HUES64 (cell line): Measurements from ENCODE around the gene FRY.
"Not testable (repeated sequence)": the region's sequence is repeated elsewhere in the genome, so short reads cannot be mapped to it uniquely, and the experiment has no call there.

Experiments
- H3K27ac ChIP-seq: 2 replicates; pipeline ENCODE4 v1.7.0; 2013; ENCODE audit warnings: low read depth, low read length, inconsistent platforms
- H3K27me3 ChIP-seq: 2 replicates; pipeline ENCODE4 v1.6.1; 2013; ENCODE audit warnings: mild to moderate bottlenecking, low read length; ENCODE audit not compliant: insufficient read depth
- H3K36me3 ChIP-seq: 2 replicates; pipeline ENCODE4 v1.6.1; 2013; ENCODE audit warnings: mild to moderate bottlenecking, low read length; ENCODE audit not compliant: insufficient read depth
- H3K4me1 ChIP-seq: 2 replicates; pipeline ENCODE4 v1.6.1; 2013; ENCODE audit warnings: mild to moderate bottlenecking, low read length, moderate library complexity; ENCODE audit not compliant: insufficient read depth
- H3K4me3 ChIP-seq: 2 replicates; pipeline ENCODE4 v1.5.1; 2013; ENCODE audit warnings: mild to moderate bottlenecking, low read length, moderate library complexity
- H3K9ac ChIP-seq: 2 replicates; pipeline ENCODE4 v1.6.1; 2013; ENCODE audit warnings: mild to moderate bottlenecking, low read depth, low read length
- H3K9me3 ChIP-seq: 2 replicates; pipeline ENCODE4 v1.6.1; 2013; ENCODE audit warnings: low read depth, low read length; ENCODE audit not compliant: insufficient read depth
- WGBS: fragments of 150-250, 120-280 bp; methylation state at CpG from one replicate; pipeline ENCODE4 v1.1.7; 2013; ENCODE audit warnings: missing lambda C conversion rate; 5-methylcytosine and 5-hydroxymethylcytosine counted together

FRY gene

GRCh38 chr13:32000754-32001153 lies 30.8 kb upstream of the FRY start:
- H3K4me3 ChIP-seq, H3K27me3 ChIP-seq, H3K36me3 ChIP-seq, H3K9ac ChIP-seq, H3K27ac ChIP-seq, H3K9me3 ChIP-seq, H3K4me1 ChIP-seq: not testable (repeated sequence)
- WGBS, result 80% methylated on average over 1 of the region's 7 CpGs

GRCh38 chr13:32001154-32001768 lies 30.3 kb upstream of the FRY start:
- Histone ChIP-seq H3K4me3 (no peak overlapping the region), H3K9me3 (no peaks in the 10 kb centered on the region), H3K4me1 (no peaks in the 10 kb centered on the region), H3K27me3 (no peaks in the 10 kb centered on the region), H3K27ac (no peak overlapping the region), H3K36me3 (no peaks in the 10 kb centered on the region), H3K9ac (no peak overlapping the region)
- 67% methylated on average over 1 of the region's 1 CpG for WGBS

GRCh38 chr13:32001769-32002168 lies 29.8 kb upstream of the FRY start:
- H3K4me1 ChIP-seq, result no peaks in the 10 kb centered on the region
- H3K27me3 ChIP-seq, result no peaks in the 10 kb centered on the region
- no peak overlapping the region for H3K9ac ChIP-seq
- H3K4me3 ChIP-seq, result no peak overlapping the region
- H3K9me3 ChIP-seq, result no peaks in the 10 kb centered on the region
- no peaks in the 10 kb centered on the region for H3K36me3 ChIP-seq
- no peak overlapping the region for H3K27ac ChIP-seq
- 100% methylated on average over 1 of the region's 1 CpG for WGBS

DNA sequence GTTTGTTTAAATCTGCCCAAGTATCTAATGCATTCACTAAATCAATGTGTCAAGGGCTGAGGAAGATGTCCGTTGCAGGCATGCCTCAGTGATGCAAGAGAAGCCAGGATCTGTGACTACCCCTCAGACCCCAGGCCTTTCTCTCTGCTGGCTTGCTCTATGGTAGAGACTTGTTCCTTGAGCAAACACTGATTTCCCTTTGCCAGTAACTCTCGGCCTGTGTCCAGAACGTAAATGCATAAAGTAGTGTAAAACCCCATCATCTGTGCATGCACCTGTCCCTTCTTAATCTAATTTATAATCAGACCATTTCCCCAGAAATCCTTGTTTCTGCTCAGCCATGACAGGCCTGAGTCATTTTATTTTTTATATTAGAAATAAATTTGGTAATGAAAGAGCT lies 28.7 kb upstream of the FRY start:
- H3K9me3 ChIP-seq, result no peaks in the 10 kb centered on the region
- H3K4me3 ChIP-seq, result no peak overlapping the region
- H3K27me3 ChIP-seq, result no peaks in the 10 kb centered on the region
- no peak overlapping the region for H3K9ac ChIP-seq
- no peaks in the 10 kb centered on the region for H3K4me1 ChIP-seq
- H3K27ac ChIP-seq, result no peak overlapping the region
- WGBS, result 92% methylated on average over 3 of the region's 3 CpGs
- no peaks in the 10 kb centered on the region for H3K36me3 ChIP-seq

DNA sequence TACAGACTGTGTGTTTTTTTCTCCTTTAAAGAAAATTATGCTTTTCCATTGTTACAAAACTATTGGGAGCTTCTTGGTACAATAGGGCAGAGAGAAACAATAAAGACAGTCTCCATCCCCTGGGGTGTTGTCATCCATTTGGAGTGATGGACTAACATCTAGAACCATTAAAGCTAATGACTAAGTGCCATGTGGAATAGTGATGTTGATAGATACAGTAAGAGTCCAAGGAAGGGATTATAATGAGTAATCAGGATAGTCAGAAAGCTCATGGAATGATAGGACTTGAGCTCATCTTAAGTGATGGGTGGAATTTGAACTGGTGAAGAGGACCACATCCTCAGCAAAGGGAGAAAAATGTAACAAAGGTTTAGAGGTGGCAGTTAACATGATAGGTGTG lies 24.1 kb upstream of the FRY start:
- H3K9ac ChIP-seq, result no peak overlapping the region
- no peaks in the 10 kb centered on the region for H3K4me1 ChIP-seq
- no peak overlapping the region for H3K4me3 ChIP-seq
- no peaks in the 10 kb centered on the region for H3K27me3 ChIP-seq
- no peaks in the 10 kb centered on the region for H3K9me3 ChIP-seq
- H3K27ac ChIP-seq, result no peak overlapping the region
- no peaks in the 10 kb centered on the region for H3K36me3 ChIP-seq

- Histone ChIP-seq H3K36me3 (no peaks in the 10 kb centered on the region), H3K27ac (no peak overlapping the region), H3K4me3 (no peak overlapping the region), H3K9me3 (no peaks in the 10 kb centered on the region), H3K9ac (no peak overlapping the region), H3K4me1 (no peaks in the 10 kb centered on the region), H3K27me3 (no peaks in the 10 kb centered on the region)
- 94% methylated on average over 5 of the region's 6 CpGs for WGBS
Observed at GRCh38 chr13:32008518-32009175, 22.9 kb upstream of the FRY start.

DNA sequence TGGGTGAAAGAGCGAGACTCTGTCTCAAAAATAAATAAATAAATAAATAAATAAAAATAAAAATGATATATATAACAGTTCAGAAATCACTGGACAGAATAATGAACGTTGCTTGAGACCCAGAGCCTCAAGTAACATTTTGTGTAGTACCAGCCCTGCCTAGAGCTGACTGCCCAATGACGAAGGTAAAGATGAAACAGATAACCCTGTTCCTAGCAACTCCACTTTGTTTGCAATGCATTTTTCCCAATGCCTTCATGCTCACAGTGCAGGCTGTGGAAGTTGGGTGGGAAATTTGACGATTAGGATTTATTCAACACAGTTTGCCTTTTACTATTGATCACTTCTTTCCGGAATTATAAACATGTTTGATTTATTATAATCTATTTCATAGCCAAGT lies 22.2 kb upstream of the FRY start:
- H3K4me3 ChIP-seq, result no peak overlapping the region
- no peak overlapping the region for H3K27ac ChIP-seq
- WGBS, result 83% methylated on average over 2 of the region's 5 CpGs
- no peak overlapping the region for H3K9ac ChIP-seq
- H3K4me1 ChIP-seq, result no peaks in the 10 kb centered on the region
- no peaks in the 10 kb centered on the region for H3K9me3 ChIP-seq
- H3K27me3 ChIP-seq, result no peaks in the 10 kb centered on the region
- no peaks in the 10 kb centered on the region for H3K36me3 ChIP-seq

- H3K27ac ChIP-seq, result no peak overlapping the region
- H3K9ac ChIP-seq, result no peak overlapping the region
- H3K36me3 ChIP-seq, result no peaks in the 10 kb centered on the region
- no peaks in the 10 kb centered on the region for H3K27me3 ChIP-seq
- no peak overlapping the region for H3K4me3 ChIP-seq
- H3K4me1 ChIP-seq, result no peaks in the 10 kb centered on the region
- 68% methylated on average over 2 of the region's 3 CpGs for WGBS
- no peaks in the 10 kb centered on the region for H3K9me3 ChIP-seq
Observed at GRCh38 chr13:32010136-32010535, 21.4 kb upstream of the FRY start.

- no peaks in the 10 kb centered on the region for H3K27me3 ChIP-seq
Observed at GRCh38 chr13:32011971-32012370, 19.6 kb upstream of the FRY start.

GRCh38 chr13:32013181-32013580 lies 18.4 kb upstream of the FRY start:
- Histone ChIP-seq H3K4me1 (no peaks in the 10 kb centered on the region), H3K27me3 (no peaks in the 10 kb centered on the region), H3K9ac (no peak overlapping the region), H3K9me3 (no peaks in the 10 kb centered on the region), H3K36me3 (no peaks in the 10 kb centered on the region), H3K27ac (no peak overlapping the region), H3K4me3 (no peak overlapping the region)
- WGBS, result 98% methylated on average over 5 of the region's 6 CpGs

More at GRCh38 chr13:32011971-32012370, 19.6 kb upstream of the FRY start:
- H3K9me3 ChIP-seq, result no peaks in the 10 kb centered on the region
- H3K36me3 ChIP-seq, result no peaks in the 10 kb centered on the region
- H3K4me3 ChIP-seq, result no peak overlapping the region
- no peak overlapping the region for H3K9ac ChIP-seq
- no peaks in the 10 kb centered on the region for H3K4me1 ChIP-seq
- H3K27ac ChIP-seq, result no peak overlapping the region

DNA sequence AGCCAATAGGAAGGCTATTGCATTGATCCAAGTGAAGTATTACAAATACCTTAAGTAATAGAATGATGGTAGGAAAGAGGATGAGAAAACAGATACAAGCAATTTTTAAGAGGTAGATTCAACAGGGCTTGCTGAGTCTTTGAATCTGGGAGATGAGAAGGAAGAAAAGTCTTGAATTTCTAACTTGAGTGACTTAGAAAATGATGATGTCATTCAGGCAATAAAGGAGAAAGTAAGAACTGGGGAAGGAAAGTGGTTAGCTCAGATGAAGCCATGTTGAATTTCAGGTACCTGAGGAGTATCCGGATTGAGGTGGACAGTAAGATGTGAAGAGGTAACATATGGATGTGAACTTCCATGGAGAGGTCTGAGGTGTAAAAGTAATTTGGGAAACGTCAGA lies 15.5 kb upstream of the FRY start:
- no peaks in the 10 kb centered on the region for H3K9me3 ChIP-seq
- no peaks in the 10 kb centered on the region for H3K4me1 ChIP-seq
- H3K4me3 ChIP-seq, result no peak overlapping the region
- H3K27ac ChIP-seq, result no peak overlapping the region
- no peak overlapping the region for H3K9ac ChIP-seq
- H3K36me3 ChIP-seq, result no peaks in the 10 kb centered on the region
- 95% methylated on average over 2 of the region's 2 CpGs for WGBS
- no peaks in the 10 kb centered on the region for H3K27me3 ChIP-seq

DNA sequence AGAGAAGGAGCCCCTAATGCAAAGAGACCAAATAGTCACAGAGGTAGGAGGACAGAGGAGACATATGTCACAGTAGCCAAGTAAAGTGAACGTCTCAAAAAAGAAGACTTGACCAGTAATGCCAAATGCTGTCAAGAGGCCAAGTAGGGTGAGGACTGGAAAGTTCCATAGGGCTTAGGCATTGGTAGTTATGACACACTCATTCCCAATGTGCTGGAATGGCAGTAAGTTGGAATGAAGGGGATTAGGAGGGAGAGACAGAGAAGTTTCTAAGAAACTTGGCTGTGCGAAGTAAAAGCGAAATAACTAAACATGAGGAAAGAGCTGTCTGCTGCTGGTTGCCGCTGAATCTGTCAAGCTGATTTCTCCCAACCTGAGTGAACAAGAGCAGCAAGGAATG lies 14.9 kb upstream of the FRY start:
- Histone ChIP-seq H3K27ac (no peak overlapping the region), H3K9ac (no peak overlapping the region), H3K9me3 (no peaks in the 10 kb centered on the region), H3K36me3 (no peaks in the 10 kb centered on the region), H3K4me3 (no peak overlapping the region), H3K27me3 (no peaks in the 10 kb centered on the region), H3K4me1 (no peaks in the 10 kb centered on the region; the same call in 1 of the 2 replicates)
- 95% methylated on average over 4 of the region's 4 CpGs for WGBS
